Stomach (tissue), 9 donors: ENCODE data around the gene CLPX. TPM values are rescaled to one million over a fixed set of nuclear protein-coding genes. Genes with fewer than 3 reads are reported as not detected.
"Not testable (repeated sequence)": the region's sequence is repeated elsewhere in the genome, so short reads cannot be mapped to it uniquely, and the experiment has no call there.

Experiments used
- DNase-seq, 2 donors: peaks; one replicate each; pipeline versions ENCODE4 v3.0.0 to v3.0.0-alpha.2; 2013 to 2019
- H3K27ac ChIP-seq, 5 donors: fragments of 200-600 bp in 4 of 5; sonication (generic) in 4 of 5; one replicate each; pipeline ENCODE4 v1.5.1; 2013 to 2019; ENCODE audit warnings: mild to moderate bottlenecking in 1 of 5, moderate library complexity in 1 of 5
- H3K27me3 ChIP-seq, 3 donors: fragments of 200-600 bp; sonication (generic); one replicate each; pipeline ENCODE4 v1.5.1; 2017 to 2019; ENCODE audit warnings: mixed run types in 1 of 3
- H3K36me3 ChIP-seq, 4 donors: fragments of 200-600 bp; sonication (generic); 1 replicate in 3 of 4; 2 replicates in 1 of 4; pipeline ENCODE4 v1.5.1; 2016 to 2019
- H3K4me1 ChIP-seq, 4 donors: fragments of 200-600 bp; sonication (generic); one replicate each; pipeline ENCODE4 v1.5.1; 2016 to 2019
- H3K4me3 ChIP-seq, 4 donors: fragments of 200-600 bp; sonication (generic) in 3 of 4; one replicate each; pipeline ENCODE4 v1.5.1; 2016 to 2019; ENCODE audit warnings: mild to moderate bottlenecking in 1 of 4
- H3K9me3 ChIP-seq, 4 donors: fragments of 200-600 bp; sonication (generic); one replicate each; pipeline ENCODE4 v1.5.1; 2016 to 2019
- EP300 ChIP-seq: sonication (generic); formaldehyde crosslinking; IDR thresholded peaks from one replicate; pipeline ENCODE4 v1.6.1; 2017; ENCODE audit warnings: antibody characterized with exemption
- POLR2A ChIP-seq, 4 donors: fragments of 450-650 bp; IDR thresholded peaks; one replicate each; pipeline ENCODE4 v1.6.1; 2016; ENCODE audit warnings: antibody characterized with exemption in 4 of 4, control low read depth in 2 of 4, mild to moderate bottlenecking in 1 of 4, moderate library complexity in 1 of 4
- POLR2AphosphoS5 ChIP-seq, 3 donors: sonication (generic); formaldehyde crosslinking; IDR thresholded peaks; one replicate each; pipeline ENCODE4 v1.6.1; 2016; ENCODE audit warnings: antibody characterized with exemption in 3 of 3
- WGBS, 5 donors: extraction: QIAGEN DNeasy Blood & Tissue Kit in 3 of 5; methylation state at CpG; one replicate each; pipeline versions ENCODE4 v1.1.5 to v1.1.7; 2013 to 2018; 5-methylcytosine and 5-hydroxymethylcytosine counted together
- intact Hi-C: fragments of 100-400 bp; cut with DNase I; formaldehyde crosslinking; loops from one replicate; pipeline ENCODE4 v1.15.1; 2023; ENCODE audit warnings: low total_unique reads
- polyA plus RNA-seq, 3 donors: library from polyadenylated mRNA; stranded (reverse); fragments of 200-250 nt; gene quantifications; one replicate each; pipeline ENCODE4 v1.2.3, GENCODE V29; 2013
- total RNA-seq, 5 donors: library from RNA; depleted of rRNA; stranded (reverse); fragments of >200 nt; gene quantifications; one replicate each; pipeline versions ENCODE4 v1.1.0 to v1.2.3, GENCODE V29; 2014 to 2016
- TF ChIP-seq, protein P1 (sequence below), 7 experiments: fragments of 450-650 bp in 4 of 7; fragments of 200-600 bp in 3 of 7; sonication (generic) in 3 of 7; IDR thresholded peaks; one replicate each; pipeline ENCODE4 v1.5.1; 2016 to 2019; ENCODE audit warnings: antibody characterized with exemption in 7 of 7, control low read depth in 2 of 7, mild to moderate bottlenecking in 1 of 7
- donor health status: healthy with polysubstance abuse.
- donor health status: Bipolar disorder and iron deficiency.
- donor health status: healthy.

The CLPX gene
- total and polyA plus RNA-seq, 8 donors: 11.1 to 121 (median 39.2) TPM

DNA sequence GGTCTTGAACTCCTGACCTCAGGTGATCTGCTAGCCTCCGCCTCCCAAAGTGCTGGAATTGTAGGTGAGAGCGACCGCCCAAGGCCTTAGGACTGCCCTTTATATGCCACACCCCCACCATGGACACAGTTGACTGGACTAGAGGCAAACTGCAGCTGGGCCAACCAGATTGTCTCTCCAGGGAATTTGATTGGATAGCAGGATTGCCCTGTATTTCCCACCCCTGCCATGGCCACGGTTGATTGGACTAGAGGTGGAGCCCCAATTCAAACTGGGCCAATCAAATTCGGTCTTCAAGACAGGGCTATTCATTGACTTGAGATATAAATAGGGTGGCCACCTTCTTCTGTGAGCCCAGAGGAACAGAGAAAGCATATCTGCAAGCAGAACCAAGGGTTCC, 6.9 kb upstream of the CLPX start:
- TF ChIP-seq POLR2AphosphoS5 (IDR thresholded peaks at IDR 0.05): no peak
- TF ChIP-seq EP300: no peak
- H3K27me3 ChIP-seq: no peaks in the 10 kb centered on the region
- H3K4me3 ChIP-seq: no peak overlapping the region
- no peak for DNase-seq
- H3K27ac ChIP-seq: no peak overlapping the region
- intact Hi-C loops: no loop called here
- WGBS, 5 donors: 86 to 97% (median 94%) methylated on average over 5 of the region's 5 CpGs
- H3K9me3 ChIP-seq: no peaks in the 10 kb centered on the region
- peaks cover 0 to 16% (median 0%) of the 10 kb centered on the region in 4 donors for H3K4me1 ChIP-seq
- no peaks in the 10 kb centered on the region for H3K36me3 ChIP-seq

DNA sequence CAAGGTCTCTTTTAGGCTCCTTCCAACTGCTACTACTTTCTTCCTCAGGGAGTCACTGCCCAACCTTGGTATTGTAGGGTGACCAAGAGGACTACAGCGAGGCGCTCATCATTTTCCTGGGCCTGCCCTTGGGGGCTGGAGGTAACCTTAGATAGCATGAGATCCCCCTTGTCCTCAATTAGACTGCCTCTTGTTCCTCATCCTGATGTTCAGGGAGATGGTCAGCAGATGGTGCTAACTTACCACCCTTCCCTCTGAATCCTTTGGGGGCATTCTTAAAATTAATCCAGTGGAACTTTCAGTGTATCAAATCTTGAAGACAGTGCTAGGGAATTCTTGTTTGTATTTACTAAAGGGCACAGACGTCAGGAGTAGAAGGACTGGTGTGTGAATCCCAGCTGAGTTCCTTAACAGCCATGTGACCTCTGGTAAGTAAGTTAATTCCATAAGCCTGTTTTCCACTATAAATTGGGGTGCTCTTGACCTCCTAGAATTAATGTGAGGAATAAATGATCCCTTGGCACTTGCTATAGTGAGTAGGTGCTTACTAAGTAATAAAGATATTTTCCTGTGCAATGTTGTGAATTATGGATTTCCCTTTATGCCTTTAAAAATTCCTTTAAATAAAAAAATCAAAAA, 4.1 kb upstream of the CLPX start:
- peaks cover 0 to 12% (median 5%) of the 10 kb centered on the region in 4 donors for H3K4me1 ChIP-seq
- H3K27me3 ChIP-seq: no peaks in the 10 kb centered on the region
- peak in 1 of 2 donors; percentile 81 for DNase-seq
- TF ChIP-seq POLR2A (IDR thresholded peaks at IDR 0.05): no peak
- peak in 1 of 3 donors; percentile 15 for TF ChIP-seq POLR2AphosphoS5 (IDR thresholded peaks at IDR 0.05)
- no peak for TF ChIP-seq EP300
- TF ChIP-seq, protein P1, sequence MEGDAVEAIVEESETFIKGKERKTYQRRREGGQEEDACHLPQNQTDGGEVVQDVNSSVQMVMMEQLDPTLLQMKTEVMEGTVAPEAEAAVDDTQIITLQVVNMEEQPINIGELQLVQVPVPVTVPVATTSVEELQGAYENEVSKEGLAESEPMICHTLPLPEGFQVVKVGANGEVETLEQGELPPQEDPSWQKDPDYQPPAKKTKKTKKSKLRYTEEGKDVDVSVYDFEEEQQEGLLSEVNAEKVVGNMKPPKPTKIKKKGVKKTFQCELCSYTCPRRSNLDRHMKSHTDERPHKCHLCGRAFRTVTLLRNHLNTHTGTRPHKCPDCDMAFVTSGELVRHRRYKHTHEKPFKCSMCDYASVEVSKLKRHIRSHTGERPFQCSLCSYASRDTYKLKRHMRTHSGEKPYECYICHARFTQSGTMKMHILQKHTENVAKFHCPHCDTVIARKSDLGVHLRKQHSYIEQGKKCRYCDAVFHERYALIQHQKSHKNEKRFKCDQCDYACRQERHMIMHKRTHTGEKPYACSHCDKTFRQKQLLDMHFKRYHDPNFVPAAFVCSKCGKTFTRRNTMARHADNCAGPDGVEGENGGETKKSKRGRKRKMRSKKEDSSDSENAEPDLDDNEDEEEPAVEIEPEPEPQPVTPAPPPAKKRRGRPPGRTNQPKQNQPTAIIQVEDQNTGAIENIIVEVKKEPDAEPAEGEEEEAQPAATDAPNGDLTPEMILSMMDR (IDR thresholded peaks at IDR 0.05): peak in 5 of 7 experiments; percentile 38 to 55 (median 44)
- no peak overlapping the region for H3K27ac ChIP-seq
- WGBS, 5 donors: 15 to 34% (median 20%) methylated on average over 3 of the region's 3 CpGs
- no peaks in the 10 kb centered on the region for H3K36me3 ChIP-seq
- no peak overlapping the region for H3K4me3 ChIP-seq
- H3K9me3 ChIP-seq: no peaks in the 10 kb centered on the region
- intact Hi-C loops: no loop called here

DNA sequence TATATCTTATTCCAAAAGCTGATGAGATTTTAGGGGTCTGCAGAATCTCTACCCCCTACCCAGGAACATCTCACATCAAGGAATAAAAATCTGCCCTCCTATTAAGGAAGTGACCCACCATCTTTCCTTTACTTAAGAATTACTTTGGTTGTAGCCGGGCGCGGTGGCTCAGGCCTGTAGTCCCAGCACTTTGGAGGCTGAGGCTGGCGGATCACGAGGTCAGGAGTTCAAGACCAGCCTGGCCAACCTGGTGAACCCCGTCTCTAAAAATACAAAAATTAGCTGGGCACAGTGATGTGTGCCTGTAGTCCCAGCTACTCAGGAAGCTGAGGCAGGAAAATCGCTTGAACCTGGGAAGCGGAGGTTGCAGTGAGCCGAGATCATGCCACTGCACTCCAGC, 3.3 kb upstream of the CLPX start:
- DNase-seq, H3K36me3 ChIP-seq, H3K27ac ChIP-seq, H3K9me3 ChIP-seq, H3K4me3 ChIP-seq, H3K27me3 ChIP-seq, intact Hi-C loops: not testable (repeated sequence)
- WGBS, 5 donors: 78 to 88% (median 87%) methylated on average over 9 of the region's 9 CpGs
- peaks cover 0 to 15% (median 8%) of the 10 kb centered on the region in 4 donors for H3K4me1 ChIP-seq

DNA sequence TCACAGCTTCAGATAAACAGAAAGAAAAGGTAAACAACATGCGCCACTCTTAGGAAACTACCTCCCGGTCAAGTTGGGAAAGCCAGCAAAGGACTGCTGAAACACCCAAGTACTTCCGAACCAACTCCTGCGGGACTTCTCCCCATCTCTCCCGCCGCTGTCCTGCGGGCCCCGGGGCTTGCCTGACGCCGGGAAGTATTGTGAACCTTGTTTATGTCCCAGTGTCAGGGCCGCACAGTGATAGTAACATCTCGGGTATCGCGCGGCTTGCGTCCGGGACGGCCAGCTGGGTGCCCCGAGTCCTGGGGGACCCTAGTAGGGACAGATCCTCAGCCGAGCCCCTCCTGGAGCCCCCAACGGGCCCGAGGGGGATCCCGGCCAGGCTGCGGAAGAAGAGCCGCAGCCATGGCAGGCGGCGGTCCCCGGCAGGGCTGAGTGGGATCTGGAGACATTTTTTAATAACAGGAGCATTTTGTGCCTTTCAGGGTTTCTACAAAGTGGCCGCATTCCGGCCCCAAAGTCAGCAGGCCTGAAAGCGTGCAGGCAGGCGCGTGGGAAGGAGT, 756 bp downstream of the CLPX start:
- DNase-seq: peak; percentile 58 to 84
- Histone ChIP-seq H3K36me3 (peaks cover 0 to 20% (median 18%) of the 10 kb centered on the region in 4 donors), H3K4me3 (peak overlapping the region; percentile 74 to 95 (median 94)), H3K27me3 (no peaks in the 10 kb centered on the region), H3K27ac (peak overlapping the region; percentile 92 to 98 (median 97)), H3K9me3 (no peaks in the 10 kb centered on the region), H3K4me1 (peaks cover 14 to 53% (median 33%) of the 10 kb centered on the region in 4 donors)
- intact Hi-C loops: no loop called here
- 0% methylated on average over 16 to 33 of the region's 33 CpGs for WGBS, 5 donors
- TF ChIP-seq, protein P1 (IDR thresholded peaks at IDR 0.05): no peak
- TF ChIP-seq EP300: no peak
- TF ChIP-seq POLR2AphosphoS5 (IDR thresholded peaks at IDR 0.05): peak in 1 of 3 donors; percentile 50
- no peak for TF ChIP-seq POLR2A (IDR thresholded peaks at IDR 0.05)

DNA sequence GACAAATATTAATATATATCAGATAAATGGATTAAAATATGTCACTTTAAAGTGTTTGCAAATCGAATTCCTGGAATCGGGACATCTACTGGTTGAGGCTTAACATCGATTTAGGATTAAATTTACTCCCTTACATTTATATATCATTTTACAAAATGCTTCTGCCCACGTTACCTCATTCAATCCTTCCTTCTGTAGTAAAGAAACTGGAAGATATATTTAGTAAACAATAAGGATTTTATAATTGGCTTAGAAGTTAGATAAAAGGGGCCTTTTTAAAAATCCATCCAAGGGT, 1.3 kb downstream of the CLPX start:
- peaks cover 14 to 57% (median 33%) of the 10 kb centered on the region in 4 donors for H3K4me1 ChIP-seq
- peaks cover 4 to 25% (median 22%) of the 10 kb centered on the region in 4 donors for H3K36me3 ChIP-seq
- H3K9me3 ChIP-seq: no peaks in the 10 kb centered on the region
- no peaks in the 10 kb centered on the region for H3K27me3 ChIP-seq
- no peak for DNase-seq
- peak overlapping the region in 4 of 5 donors; percentile 92 to 97 (median 96) for H3K27ac ChIP-seq
- peak overlapping the region; percentile 74 to 95 (median 94) for H3K4me3 ChIP-seq
- intact Hi-C loops: no loop called here
- TF ChIP-seq EP300 (no peak), POLR2AphosphoS5 (IDR thresholded peaks at IDR 0.05) (no peak), POLR2A (IDR thresholded peaks at IDR 0.05) (no peak)
- TF ChIP-seq, protein P1 (IDR thresholded peaks at IDR 0.05): no peak
- WGBS, 5 donors: 0 to 4% (median 3%) methylated on average over 4 of the region's 4 CpGs
